Mucosa of rectum (tissue), 2 donors: ENCODE results near the gene ETF1.

ENCODE experiments used
- H3K27ac ChIP-seq, 2 donors: one replicate each; pipeline ENCODE4 v1.7.0; 2013; ENCODE audit warnings: inconsistent platforms in 2 of 2, low read depth in 2 of 2, low read length in 2 of 2
- H3K27me3 ChIP-seq, 2 donors: one replicate each; pipeline ENCODE4 v1.7.0; 2013; ENCODE audit warnings: low read length in 2 of 2; ENCODE audit not compliant: control insufficient read depth in 2 of 2, insufficient read depth in 2 of 2
- H3K36me3 ChIP-seq, 2 donors: one replicate each; pipeline ENCODE4 v1.7.0; 2013; ENCODE audit warnings: low read length in 2 of 2; ENCODE audit not compliant: control insufficient read depth in 2 of 2, insufficient read depth in 2 of 2
- H3K4me1 ChIP-seq, 2 donors: one replicate each; pipeline ENCODE4 v1.7.0; 2013; ENCODE audit warnings: low read length in 2 of 2, mild to moderate bottlenecking in 1 of 2; ENCODE audit not compliant: control insufficient read depth in 2 of 2, insufficient read depth in 2 of 2
- H3K4me3 ChIP-seq, 2 donors: one replicate each; pipeline ENCODE4 v1.7.0; 2013; ENCODE audit warnings: low read length in 2 of 2
- H3K9ac ChIP-seq, 2 donors: one replicate each; pipeline ENCODE4 v1.7.0; 2013; ENCODE audit warnings: low read length in 2 of 2, low read depth in 1 of 2, mild to moderate bottlenecking in 1 of 2
- H3K9me3 ChIP-seq, 2 donors: one replicate each; pipeline ENCODE4 v1.7.0; 2013; ENCODE audit warnings: low read length in 2 of 2; ENCODE audit not compliant: control insufficient read depth in 2 of 2
- donor health status: healthy.
- donor health status: Normal muscosa, but diverticular disease.

ETF1 gene

GRCh38 chr5:138575194-138576015 lies 32.4 kb upstream of the ETF1 start, which contains the start of gene HSPA9:
Gene HSPA9 (minus strand): TSS chr5:138575401. CDS start chr5:138575318, 83 bp downstream.
- Histone ChIP-seq H3K9ac (peak within 1 kb of the TSS; percentile 99 to 100), H3K27me3 (no peaks in the 10 kb centered on the region), H3K9me3 (no peaks in the 10 kb centered on the region), H3K4me3 (peak within 1 kb of the TSS; percentile 95 to 99), H3K36me3 (peaks cover 21 to 28% of the 10 kb centered on the region in 2 donors), H3K27ac (peak within 1 kb of the TSS; percentile 99 to 100), H3K4me1 (peaks cover 7 to 9% of the 10 kb centered on the region in 2 donors)

GRCh38 chr5:138574744-138575193 lies 31.7 kb upstream of the ETF1 start:
- Histone ChIP-seq H3K9me3 (no peaks in the 10 kb centered on the region), H3K4me1 (peaks cover 7 to 9% of the 10 kb centered on the region in 2 donors), H3K27ac (peak overlapping the region; percentile 99 to 100), H3K4me3 (peak overlapping the region; percentile 95 to 99), H3K9ac (peak overlapping the region; percentile 99 to 100), H3K36me3 (peaks cover 27 to 34% of the 10 kb centered on the region in 2 donors), H3K27me3 (no peaks in the 10 kb centered on the region)

- no peaks in the 10 kb centered on the region for H3K9me3 ChIP-seq
- peak overlapping the region; percentile 99 to 100 for H3K27ac ChIP-seq
- peak overlapping the region; percentile 95 to 99 for H3K4me3 ChIP-seq
- H3K27me3 ChIP-seq: no peaks in the 10 kb centered on the region
- H3K9ac ChIP-seq: peak overlapping the region; percentile 99 to 100
- H3K36me3 ChIP-seq: peaks cover 31 to 41% of the 10 kb centered on the region in 2 donors
- H3K4me1 ChIP-seq: peaks cover 7 to 9% of the 10 kb centered on the region in 2 donors
Observed at GRCh38 chr5:138573949-138574670, 31.1 kb upstream of the ETF1 start.

- H3K9me3 ChIP-seq: no peaks in the 10 kb centered on the region
- no peak overlapping the region for H3K4me3 ChIP-seq
- peaks cover 7 to 9% of the 10 kb centered on the region in 2 donors for H3K4me1 ChIP-seq
- no peak overlapping the region for H3K27ac ChIP-seq
- H3K36me3 ChIP-seq: peaks cover 38 to 49% of the 10 kb centered on the region in 2 donors
- H3K27me3 ChIP-seq: no peaks in the 10 kb centered on the region
- no peak overlapping the region for H3K9ac ChIP-seq
Observed at GRCh38 chr5:138573223-138573622, 30.2 kb upstream of the ETF1 start.

- H3K27me3 ChIP-seq: no peaks in the 10 kb centered on the region
- no peak overlapping the region for H3K4me3 ChIP-seq
- H3K9ac ChIP-seq: no peak overlapping the region
- H3K27ac ChIP-seq: no peak overlapping the region
- peaks cover 7 to 8% of the 10 kb centered on the region in 2 donors for H3K4me1 ChIP-seq
- H3K36me3 ChIP-seq: peaks cover 62 to 71% of the 10 kb centered on the region in 2 donors
- H3K9me3 ChIP-seq: no peaks in the 10 kb centered on the region
Observed at GRCh38 chr5:138570871-138571270, 27.8 kb upstream of the ETF1 start.

- H3K36me3 ChIP-seq: peaks cover 73 to 82% of the 10 kb centered on the region in 2 donors
Observed at GRCh38 chr5:138569782-138570181, 26.7 kb upstream of the ETF1 start.

GRCh38 chr5:138568061-138568824 lies 25.2 kb upstream of the ETF1 start:
- H3K4me1 ChIP-seq: no peaks in the 10 kb centered on the region
- H3K9ac ChIP-seq: no peak overlapping the region
- peaks cover 79 to 90% of the 10 kb centered on the region in 2 donors for H3K36me3 ChIP-seq
- H3K4me3 ChIP-seq: no peak overlapping the region
- H3K9me3 ChIP-seq: no peaks in the 10 kb centered on the region
- H3K27me3 ChIP-seq: no peaks in the 10 kb centered on the region
- no peak overlapping the region for H3K27ac ChIP-seq

More at GRCh38 chr5:138569782-138570181, 26.7 kb upstream of the ETF1 start:
- Histone ChIP-seq H3K27ac (no peak overlapping the region), H3K27me3 (no peaks in the 10 kb centered on the region), H3K4me3 (no peak overlapping the region), H3K4me1 (peaks cover 6 to 7% of the 10 kb centered on the region in 2 donors), H3K9ac (no peak overlapping the region), H3K9me3 (no peaks in the 10 kb centered on the region)

GRCh38 chr5:138566792-138567191 lies 23.8 kb upstream of the ETF1 start:
- Histone ChIP-seq H3K36me3 (peaks cover 79 to 87% of the 10 kb centered on the region in 2 donors), H3K4me1 (no peaks in the 10 kb centered on the region), H3K9me3 (no peaks in the 10 kb centered on the region), H3K27me3 (no peaks in the 10 kb centered on the region), H3K27ac (no peak overlapping the region), H3K4me3 (no peak overlapping the region), H3K9ac (no peak overlapping the region)

GRCh38 chr5:138565100-138565821 lies 22.2 kb upstream of the ETF1 start:
- no peaks in the 10 kb centered on the region for H3K9me3 ChIP-seq
- no peaks in the 10 kb centered on the region for H3K27me3 ChIP-seq
- H3K36me3 ChIP-seq: peaks cover 81% of the 10 kb centered on the region in 2 donors
- no peak overlapping the region for H3K27ac ChIP-seq
- no peak overlapping the region for H3K4me3 ChIP-seq
- no peak overlapping the region for H3K9ac ChIP-seq
- H3K4me1 ChIP-seq: no peaks in the 10 kb centered on the region
